NCI-H1105 treated with DMSO at 0.1 percent for 48 hours (cell line): ENCODE measurements around the gene BPIFA2.
A peak's percentile ranks its signal among the peaks of the same experiment; 100 is the strongest.
"Not testable (repeated sequence)": the region's sequence is repeated elsewhere in the genome, so short reads cannot be mapped to it uniquely, and the experiment has no call there.

ENCODE experiments used
- DNase-seq: peaks from one replicate; lab custom pipeline; 2025; lab: John Stamatoyannopoulos, UW

Gene BPIFA2

DNA sequence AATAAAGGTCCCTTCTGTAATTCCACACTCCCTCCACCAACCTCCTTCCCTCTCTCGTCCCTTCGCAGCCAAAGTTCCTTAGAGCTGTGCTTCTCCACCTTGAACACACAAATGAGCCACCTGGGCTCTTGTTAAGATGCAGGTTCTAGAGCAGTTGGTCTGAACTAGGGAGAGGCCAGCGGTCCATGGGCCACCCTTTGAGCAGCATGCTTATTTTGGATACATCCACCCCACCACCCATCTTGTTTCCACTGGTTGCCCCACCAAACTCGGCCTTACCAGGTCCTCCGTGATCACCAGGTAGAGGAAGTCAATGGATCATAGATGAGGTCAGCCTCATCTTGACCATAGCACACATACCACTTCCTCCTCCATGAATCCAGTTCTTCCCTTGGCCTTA, 7.3 kb upstream of the BPIFA2 start:
- DNase-seq = no peak

DNA sequence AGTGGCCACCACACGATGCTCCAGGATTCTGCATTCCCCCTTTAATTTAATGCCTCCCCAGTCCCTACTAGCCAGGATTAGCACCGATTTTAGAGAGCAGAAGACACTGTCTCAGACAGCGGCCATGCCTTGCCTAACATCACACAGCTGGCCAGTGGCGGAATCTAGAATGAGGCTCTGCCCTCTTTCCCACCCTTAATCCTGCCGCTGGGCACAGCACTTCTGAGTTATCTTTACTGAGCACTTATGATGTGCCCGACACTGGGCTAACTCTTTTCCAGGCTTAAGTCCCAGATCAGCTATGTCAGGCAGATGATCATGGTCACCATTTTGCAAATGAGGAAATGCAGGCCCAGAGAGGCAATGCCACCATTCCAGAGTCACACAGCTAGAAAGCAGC, 5.6 kb upstream of the BPIFA2 start:
- no peak for DNase-seq

DNA sequence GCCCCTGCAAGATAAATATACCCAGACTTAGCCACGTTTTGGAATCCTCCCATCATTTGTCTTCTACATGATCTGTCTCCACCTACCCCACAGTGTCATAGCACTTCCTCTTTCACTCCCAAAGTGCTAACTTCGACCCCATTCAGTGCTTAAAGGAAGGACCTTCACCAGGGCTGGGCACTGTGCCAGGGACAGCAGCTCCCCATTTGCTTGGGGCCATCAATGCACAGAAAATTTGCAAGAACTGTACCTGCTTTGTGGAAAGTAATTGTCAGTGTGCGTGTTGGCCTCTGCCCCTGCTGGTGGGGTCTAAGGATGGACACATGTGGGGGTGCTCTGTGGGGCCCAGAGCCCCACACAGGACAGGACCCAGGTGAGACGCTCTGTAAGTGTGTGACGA, 5.2 kb upstream of the BPIFA2 start:
- no peak for DNase-seq

DNA sequence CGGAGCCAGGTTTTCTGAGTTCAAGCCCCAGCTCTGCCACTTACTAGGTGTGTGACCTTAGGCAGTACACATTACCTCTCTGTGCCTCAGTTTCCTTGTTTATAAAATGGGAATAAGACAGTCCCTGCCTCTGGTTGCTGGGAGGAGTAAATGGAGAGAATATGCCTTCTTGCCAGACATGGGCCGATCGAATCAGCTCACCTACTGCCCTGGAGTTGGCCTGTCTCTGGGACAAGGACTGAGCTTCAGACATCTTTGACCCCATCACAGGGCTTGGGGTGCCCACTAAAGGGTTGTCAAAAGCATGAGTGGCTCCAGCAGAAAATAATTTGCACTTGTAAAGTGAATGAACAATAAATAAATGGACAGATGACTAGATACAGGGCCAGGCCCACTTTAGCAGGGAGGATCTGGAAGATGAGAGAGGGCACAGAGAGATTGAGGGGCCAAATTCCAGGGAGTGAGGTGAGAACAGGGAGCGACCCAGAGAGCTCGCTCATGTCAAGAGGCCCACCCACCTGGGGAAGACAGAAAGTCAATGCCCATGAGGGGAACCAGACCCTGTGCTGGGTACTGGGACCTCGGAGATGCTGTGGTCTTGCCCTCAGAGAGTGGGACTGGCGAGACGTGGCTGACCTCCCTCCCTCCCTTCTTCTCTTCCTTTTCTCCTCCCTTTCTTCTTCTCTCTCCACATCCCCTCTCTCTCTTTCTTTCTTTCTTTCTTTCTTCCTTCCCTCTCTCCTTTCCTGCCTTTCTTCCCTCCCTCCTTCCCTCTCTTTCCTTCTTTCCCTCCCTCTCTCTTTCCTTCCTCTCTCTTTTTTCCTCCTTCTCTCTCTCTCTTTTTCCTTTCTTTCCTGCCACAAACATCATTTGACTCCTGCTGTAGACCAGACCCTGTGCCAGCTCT, 3.9 kb upstream of the BPIFA2 start:
- DNase-seq = no peak

DNA sequence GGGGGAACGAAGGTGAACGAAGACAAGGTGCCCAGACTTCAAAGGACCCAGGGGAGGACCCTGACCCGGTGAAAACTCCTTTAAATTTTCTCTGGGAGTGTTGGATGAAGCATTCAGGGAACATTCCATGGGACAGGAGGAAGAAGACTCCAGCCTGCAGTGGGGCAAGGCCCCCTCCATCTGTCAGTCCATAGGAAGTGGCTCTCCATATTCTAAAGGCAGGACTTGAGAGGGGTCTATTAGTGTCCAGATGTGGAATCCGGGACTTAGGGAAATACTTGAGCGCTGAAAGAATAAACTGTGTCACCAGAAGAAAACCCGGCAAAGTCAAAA, 3.2 kb upstream of the BPIFA2 start:
- no peak for DNase-seq

DNA sequence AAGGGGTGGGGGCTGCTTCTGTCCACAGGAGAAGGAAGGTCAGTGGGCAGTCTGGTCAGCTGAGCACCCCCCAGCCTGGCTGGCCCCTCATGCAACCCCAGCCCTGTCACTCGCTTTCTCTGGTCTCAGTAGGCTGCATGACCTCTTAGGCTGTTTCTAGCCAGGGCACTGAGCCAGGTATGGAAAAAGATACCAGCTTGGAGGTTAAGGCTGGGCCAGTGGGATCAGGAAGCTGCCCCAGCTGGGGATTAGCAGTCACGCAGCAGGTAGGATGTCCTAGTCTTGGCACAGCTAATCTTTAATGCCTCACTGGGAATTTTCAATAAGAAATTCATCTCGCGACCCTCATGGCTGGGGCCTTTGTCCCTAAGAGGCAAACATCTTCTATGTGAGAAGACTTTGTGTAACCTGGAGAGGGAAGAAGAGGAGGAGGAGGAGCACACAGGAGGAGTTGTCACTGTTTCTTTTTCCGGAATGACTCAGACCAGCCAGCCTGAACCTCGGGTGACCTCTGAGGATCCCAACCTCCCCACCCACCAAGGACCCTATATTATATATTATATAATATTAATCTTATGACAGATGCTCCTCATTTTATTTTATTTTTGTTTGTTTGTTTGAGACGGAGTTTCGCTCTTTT, 2.4 kb upstream of the BPIFA2 start:
- DNase-seq = peak; percentile 10

DNA sequence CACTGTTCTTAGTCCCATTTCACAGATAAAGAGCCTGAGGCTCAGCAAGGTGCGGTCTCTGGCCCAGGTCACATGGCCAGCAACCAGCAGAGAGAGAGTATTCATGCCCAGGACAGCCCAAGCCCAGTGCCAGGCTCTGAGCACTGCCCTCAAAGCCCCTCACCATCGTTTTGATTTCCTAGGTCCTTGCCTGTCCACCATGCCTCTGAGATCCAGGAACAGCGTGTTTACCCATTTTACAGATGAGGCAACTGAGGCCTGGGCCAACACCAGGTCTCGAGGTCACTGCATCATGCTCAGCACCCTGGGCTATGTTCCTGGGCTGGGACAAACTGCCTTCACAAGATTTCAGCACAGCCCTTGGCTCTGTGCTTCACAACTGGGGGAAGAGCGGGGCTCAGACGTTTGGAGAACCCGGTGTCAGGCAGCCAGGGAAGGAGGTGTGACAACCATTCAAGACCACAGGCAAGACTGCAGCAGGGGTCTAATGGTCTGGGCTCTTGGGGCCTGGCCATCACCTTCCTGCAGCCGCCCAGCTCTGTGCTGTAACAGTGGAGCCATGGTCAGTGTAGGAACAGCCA, 1.3 kb upstream of the BPIFA2 start:
- no peak for DNase-seq

DNA sequence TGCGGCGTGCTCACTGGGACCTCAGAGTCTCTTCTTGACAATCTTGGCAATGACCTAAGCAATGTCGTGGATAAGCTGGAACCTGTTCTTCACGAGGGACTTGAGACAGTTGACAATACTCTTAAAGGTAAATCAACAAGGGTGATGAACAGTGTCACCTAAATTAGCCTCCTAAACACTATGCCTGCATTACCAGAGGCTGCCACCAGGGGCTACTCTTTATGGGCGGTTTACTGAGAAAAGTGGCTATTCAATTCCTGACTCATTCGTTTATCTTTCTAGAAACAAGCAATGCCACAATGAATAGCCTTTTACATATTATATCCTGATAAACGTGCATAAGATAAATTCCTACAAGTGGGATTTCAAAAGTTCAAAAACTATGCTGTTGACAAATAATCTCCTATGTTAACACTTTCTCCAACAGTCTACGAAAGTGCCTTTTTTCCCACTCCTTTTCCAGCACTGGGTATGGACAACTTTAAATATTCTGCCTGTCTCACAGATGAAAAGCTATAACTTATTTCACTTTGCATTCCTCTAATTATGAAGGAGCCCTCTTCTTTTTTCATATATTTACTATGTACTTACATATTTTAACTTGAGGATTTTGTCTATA, 1.3 kb downstream of the BPIFA2 start:
- no peak for DNase-seq

DNA sequence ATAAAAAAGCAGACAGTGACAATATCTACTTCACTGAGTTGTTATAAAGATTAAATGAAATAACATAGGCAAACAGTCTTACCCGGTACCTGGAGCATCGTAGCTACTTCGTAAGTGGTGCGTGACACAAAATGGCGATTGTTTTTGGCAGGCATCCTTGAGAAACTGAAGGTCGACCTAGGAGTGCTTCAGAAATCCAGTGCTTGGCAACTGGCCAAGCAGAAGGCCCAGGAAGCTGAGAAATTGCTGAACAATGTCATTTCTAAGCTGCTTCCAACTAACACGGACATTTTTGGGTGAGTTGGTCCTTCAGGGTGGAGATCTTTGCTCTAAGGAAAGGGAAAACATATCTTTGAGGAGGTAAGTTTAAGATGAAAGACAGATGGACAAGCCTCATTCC, 4.8 kb downstream of the BPIFA2 start:
- peak; percentile 85 for DNase-seq

DNA sequence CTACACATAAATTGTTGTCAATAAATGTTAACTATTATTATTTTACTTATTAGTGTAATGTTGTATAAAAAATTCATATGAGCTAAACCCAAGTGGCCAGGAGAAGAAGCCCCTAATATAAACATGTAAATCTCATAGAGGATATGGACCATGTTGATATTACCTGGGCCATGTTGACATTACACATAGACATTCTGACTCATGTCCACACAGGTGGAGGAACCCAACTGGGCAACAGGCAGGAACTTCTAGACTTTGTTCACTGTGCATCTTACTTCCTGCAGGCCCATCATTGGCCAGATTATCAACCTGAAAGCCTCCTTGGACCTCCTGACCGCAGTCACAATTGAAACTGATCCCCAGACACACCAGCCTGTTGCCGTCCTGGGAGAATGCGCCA, 7.2 kb downstream of the BPIFA2 start:
- DNase-seq = no peak

DNA sequence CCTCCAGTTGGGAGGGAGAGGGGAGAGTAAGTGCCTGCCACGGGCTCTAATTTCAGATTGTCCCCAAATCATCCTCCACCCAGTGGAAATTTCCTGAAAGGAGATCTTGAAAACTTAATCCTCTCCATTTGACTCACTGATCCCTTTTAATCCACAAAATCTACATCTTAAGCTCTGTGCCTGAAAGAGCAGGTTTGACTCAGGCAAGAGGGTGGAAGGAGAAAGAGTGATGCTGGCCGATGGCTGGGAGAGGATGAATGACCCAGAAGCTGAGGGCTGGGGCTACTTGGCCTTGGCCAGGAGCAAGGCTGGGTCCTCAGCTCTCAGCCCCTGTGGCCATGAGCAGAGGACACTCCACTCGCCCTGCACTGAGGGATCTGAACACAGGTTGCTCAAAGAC, 8.1 kb downstream of the BPIFA2 start:
- DNase-seq = no peak

DNA sequence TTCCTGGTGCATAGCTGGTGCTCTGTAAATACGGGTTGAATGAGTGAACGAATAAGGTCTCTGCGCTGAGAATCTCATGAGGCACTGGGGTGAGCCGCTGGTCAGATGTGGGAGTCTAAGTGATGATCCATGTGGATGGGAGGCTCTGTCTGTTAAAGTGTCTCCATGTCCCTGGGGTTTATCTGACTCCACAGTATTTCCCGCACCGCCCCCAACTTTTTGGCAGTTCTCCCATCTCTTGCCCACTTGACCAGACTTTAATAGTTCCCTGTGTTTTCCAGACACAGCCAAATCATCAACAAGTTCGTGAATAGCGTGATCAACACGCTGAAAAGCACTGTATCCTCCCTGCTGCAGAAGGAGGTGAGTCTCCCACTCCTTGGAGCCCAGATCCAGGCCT, 9.9 kb downstream of the BPIFA2 start:
- peak; percentile 40 for DNase-seq

DNA sequence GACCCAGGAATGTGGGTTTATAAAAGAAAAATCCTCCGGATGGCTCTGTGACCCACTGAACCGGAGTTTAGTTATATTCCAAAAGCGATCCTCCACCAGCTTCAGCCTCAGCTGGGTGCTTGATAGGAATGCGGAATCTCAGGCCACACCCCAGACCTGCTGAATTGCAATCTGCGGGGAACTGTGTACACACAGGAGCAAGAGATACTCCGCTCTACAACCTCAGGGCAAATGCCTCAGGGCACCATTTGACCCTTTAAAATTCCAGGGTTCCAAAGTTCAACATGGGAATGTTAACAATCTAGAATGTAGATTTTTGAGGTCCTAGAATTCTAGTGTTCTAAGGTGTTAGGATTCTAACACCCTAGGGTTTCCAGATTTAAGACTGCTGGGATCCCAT, 10.8 kb downstream of the BPIFA2 start:
- DNase-seq = no peak

DNA sequence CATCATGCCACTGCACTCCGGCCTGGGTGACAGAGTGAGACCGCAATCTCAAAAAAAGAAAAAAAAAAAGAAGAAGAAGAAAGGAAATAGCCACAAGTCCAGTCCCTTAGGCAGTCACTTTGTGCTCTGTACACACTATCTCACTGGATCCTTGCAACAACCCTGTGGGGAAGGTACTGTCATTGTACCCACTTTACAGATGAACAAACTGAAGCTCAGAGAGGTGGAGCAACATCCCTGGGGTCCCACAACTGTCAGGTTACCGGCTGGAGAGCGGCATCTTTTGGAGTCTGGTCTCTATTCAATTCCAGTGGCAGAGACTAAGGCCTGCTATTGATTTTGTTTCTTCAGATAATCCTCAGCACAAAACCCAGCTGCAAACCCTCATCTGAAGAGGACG, 12.2 kb downstream of the BPIFA2 start:
- DNase-seq = no peak

DNA sequence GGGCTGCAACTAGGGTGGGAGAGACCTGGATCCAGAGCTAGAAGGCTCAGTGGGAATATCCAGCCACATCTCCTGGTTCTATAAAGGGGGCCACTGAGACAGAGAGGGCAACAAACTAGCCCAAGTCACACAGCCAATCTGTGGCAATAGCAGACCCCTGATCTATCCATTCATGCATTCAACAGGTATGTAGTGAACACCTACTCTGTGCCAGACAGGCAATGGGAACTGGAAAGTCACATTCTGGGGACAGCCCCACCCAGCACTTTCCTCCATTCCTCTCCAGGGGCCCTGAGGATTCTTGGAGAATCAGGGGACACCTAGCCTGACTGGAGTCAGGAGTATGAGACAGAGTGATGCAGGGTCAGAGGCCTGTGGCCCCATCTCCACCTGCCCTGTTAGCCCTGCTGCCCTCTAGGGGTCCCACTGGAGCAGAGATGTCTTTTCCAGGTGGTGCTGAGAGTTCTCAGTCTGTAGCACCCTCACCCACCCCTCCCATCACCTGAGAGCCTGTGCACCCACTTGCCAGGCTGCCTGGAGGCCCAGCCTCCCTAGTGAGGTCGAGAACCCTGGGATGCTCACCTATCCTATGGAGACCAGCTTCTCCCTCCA, 13.6 kb downstream of the BPIFA2 start:
- DNase-seq = no peak

DNA sequence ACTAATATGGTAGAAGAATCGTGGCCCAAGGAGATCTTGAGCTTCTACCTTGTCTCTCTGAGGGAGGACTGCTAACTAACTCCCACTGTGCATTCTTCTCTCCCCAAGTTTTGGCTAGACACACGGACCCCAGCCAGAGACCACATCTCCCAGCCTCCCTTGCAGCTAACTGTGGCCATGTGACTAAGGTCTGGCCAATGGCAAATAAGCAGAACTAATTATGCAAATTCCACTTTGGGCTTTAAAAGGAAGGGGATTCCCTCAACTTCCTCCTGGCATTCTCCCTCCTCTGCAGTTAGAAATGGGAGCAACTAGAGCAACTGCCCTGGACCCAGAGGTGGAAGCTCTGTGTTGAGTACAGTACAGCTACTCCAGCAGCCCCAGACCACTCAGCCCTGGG, 15.4 kb downstream of the BPIFA2 start:
- no peak for DNase-seq

DNA sequence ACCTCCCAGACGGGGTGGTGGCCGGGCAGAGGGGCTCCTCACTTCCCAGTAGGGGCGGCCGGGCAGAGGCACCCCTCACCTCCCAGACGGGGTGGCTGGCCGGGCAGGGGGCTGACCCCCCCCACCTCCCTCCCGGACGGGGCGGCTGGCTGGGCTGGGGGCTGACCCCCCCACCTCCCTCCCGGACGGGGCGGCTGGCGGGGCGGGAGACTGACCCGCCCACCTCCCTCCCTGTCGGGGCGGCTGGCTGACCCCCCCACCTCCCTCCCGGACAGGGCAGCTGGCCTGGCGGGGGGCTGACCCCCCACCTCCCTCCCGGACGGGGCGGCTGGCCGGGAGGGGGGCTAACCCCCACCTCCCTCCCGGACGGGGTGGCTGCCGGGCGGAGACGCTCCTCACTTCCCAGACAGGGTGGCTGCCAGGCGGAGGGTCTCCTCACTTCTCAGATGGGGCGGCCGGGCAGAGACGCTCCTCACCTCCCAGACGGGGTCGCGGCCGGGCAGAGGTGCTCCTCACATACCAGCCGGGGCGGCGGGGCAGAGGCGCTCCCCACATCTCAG, 17.2 kb downstream of the BPIFA2 start:
- DNase-seq = not testable (repeated sequence)

DNA sequence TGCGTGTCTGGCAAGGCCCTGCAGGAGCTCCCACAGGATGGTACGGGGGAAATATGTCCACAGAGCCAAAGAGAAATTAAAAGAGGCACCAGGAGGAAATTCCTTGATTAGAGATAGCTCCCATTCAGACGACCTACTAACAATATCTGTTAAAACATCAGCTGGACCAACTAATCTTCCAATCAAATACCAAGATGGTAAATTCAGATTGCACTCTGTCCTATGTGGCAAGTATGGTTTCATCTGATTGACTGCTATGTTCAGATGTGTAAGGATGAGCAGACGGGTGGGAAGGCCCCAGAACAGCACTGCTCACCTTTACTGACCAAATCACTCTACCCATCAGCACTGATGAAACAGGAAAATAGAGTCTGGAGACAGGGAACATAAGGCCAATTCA, 19.5 kb downstream of the BPIFA2 start:
- DNase-seq = no peak

DNA sequence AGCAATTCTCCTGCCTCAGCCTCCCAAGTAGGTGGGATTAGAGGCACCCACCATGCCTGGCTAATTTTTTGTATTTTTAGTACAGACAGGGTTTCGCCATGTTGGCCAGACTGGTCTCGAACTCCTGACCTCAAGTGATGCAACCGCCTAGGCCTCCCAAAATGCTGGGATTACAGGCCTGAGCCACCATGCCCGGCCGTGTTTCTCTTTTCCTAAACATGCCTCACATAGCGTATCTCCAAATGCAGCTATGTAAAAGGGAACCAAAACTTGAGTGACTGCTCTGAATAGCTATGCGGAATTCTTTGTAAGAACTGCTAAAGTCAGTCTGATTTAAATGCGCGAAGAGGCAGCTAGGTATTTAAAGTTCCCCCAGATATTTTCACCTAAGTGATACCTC, 20.5 kb downstream of the BPIFA2 start:
- DNase-seq = no peak

DNA sequence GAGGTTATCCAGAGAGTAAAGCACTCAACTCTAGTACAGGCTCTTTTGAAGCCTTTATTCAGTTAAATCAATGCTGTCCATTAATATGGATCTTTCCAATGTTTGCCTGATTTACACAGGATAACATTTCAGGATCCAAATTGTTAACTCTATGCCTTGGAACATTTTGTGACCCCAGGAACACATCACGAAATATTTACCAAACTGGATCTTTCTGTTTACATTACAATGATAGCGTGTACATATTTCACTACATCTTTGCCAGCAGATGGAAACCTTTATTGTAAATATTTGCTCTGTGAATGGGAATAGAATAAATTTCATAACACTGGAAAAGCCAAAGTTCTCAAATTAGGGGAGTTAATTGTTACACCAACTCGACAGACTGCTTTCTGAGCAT, 23.5 kb downstream of the BPIFA2 start:
- DNase-seq = peak; percentile 3

DNA sequence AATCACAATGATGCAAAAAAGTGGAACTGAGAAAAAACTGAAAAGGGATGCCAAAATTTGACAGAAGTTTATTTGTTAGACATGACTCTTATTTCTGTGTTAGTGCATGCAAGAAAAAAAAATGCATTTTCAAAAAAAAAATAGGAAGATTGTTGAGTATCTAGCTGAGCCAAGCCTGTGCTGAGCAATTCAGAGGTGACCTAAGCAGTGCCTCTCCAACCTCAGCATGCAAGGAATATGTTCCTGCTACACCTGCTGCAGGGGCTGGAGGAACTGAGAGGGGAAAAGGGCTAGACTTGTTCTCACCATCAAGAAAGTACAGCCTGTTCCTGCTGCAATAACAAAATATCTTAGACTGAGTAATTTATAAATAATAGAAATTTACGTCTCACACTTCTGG, 24.0 kb downstream of the BPIFA2 start:
- no peak for DNase-seq

DNA sequence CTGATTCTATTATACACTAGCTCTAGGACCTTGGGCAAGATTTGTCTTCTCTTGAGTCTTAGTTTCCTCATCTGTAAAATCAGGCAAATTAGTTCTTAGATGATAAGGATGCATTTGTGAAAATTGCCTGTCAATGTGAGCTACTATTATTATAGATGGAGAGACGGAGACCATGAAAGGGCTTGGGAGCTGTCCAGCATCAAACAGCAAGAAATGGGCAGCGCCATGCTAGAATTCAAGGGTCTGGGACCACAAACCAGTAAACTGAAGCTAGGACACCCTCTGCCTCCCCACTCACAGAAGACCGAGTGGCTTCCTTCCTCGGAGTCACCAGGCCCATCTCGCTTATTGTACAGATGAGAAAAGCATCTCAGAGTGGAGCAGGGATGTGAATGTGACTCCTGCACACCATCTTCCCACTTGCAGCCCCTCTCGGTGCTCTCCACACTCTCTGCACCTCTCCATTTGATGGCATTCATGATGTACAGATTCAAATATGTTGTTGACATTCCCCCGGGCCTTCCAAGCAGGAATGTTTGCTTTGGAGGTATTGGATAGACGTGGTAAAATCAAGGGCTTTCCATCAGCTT, 25.0 kb downstream of the BPIFA2 start:
- no peak for DNase-seq
